ENCODE results near the gene LYPD6.

GRCh38 chr2:149313512-149313972 lies 16.8 kb upstream of the LYPD6 start:
- TF ChIP-seq RAD21 (IDR thresholded peaks at IDR 0.05; ENCODE audit: low read depth) (peak; percentile 83), EP300 (IDR thresholded peaks at IDR 0.05; ENCODE audit: borderline replicate concordance) (no peak), TEAD4 (IDR thresholded peaks at IDR 0.05) (no peak)

Measured in Ishikawa (cell line).